Lower lobe of right lung (tissue), 2 donors: ENCODE results near the gene CFAP77. TPM values are rescaled to one million over a fixed set of nuclear protein-coding genes. Genes with fewer than 3 reads are reported as not detected.
A peak's percentile ranks its signal among the peaks of the same experiment; 100 is the strongest.

Source experiments
- ATAC-seq, 2 donors: fragments of 200-7000 bp; cut with Tn5 transposase; one replicate each; pipeline ENCODE4 v1.9.1; 2020 to 2022; ENCODE audit warnings: mild to moderate bottlenecking in 2 of 2, moderate library complexity in 2 of 2
- DNase-seq: peaks from one replicate; pipeline ENCODE4 v3.0.0-alpha.2; 2020
- H3K27ac ChIP-seq: fragments of 200-600 bp; one replicate; pipeline ENCODE4 v1.8.0; 2022
- H3K27me3 ChIP-seq: fragments of 200-600 bp; one replicate; pipeline ENCODE4 v1.8.0; 2022; ENCODE audit warnings: low read depth
- H3K36me3 ChIP-seq: fragments of 200-600 bp; one replicate; pipeline ENCODE4 v1.8.0; 2022; ENCODE audit warnings: mild to moderate bottlenecking
- H3K4me1 ChIP-seq: fragments of 200-600 bp; one replicate; pipeline ENCODE4 v1.8.0; 2022
- H3K4me3 ChIP-seq: fragments of 200-600 bp; one replicate; pipeline ENCODE4 v1.8.0; 2022; ENCODE audit warnings: mild to moderate bottlenecking
- H3K9me3 ChIP-seq: fragments of 200-600 bp; one replicate; pipeline ENCODE4 v1.8.0; 2022
- intact Hi-C: fragments of 100-400 bp; cut with DNase I; formaldehyde crosslinking; loops from one replicate; pipeline ENCODE4 v1.11.0; 2022
- total RNA-seq: library from RNA; stranded (reverse); fragmentation: NEBNext Ultra II Directional; extraction: Animal tissue kit (Norgen Biotek cat#: 25700); gene quantifications from one replicate; pipeline ENCODE4 v1.2.1, GENCODE V29; 2021
- TF ChIP-seq, protein P1 (sequence below): fragments of 200-600 bp; IDR thresholded peaks from one replicate; pipeline ENCODE4 v1.8.0; 2022; ENCODE audit warnings: antibody characterized with exemption, mild to moderate bottlenecking
- donor health status: DM: no; HTN: yes; CAD: no; lungs with severe emphysema.

Gene CFAP77
- total RNA-seq, 1 donor from 2014 or later: 3.7 TPM

DNA sequence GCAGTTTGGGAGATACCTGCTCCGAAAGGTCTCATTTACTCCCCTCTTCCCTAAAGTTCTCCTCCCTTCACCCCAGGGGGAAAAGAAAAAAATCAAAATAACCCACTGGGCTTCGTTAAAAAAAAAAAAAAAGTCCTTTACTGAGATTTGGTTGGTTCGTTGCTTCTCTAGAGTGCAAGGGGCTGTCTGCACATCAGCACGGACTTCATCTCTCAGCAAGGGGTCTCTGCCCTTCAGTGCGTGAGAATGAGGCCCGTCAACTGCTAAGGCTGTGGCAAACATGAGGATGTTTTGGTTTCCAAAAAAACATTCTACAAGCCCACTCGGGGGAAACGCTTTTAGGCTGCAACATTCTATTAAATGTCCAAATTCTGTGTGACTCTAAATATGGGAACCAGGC lies 182.4 kb downstream of the CFAP77 start:
- TF ChIP-seq, protein P1, sequence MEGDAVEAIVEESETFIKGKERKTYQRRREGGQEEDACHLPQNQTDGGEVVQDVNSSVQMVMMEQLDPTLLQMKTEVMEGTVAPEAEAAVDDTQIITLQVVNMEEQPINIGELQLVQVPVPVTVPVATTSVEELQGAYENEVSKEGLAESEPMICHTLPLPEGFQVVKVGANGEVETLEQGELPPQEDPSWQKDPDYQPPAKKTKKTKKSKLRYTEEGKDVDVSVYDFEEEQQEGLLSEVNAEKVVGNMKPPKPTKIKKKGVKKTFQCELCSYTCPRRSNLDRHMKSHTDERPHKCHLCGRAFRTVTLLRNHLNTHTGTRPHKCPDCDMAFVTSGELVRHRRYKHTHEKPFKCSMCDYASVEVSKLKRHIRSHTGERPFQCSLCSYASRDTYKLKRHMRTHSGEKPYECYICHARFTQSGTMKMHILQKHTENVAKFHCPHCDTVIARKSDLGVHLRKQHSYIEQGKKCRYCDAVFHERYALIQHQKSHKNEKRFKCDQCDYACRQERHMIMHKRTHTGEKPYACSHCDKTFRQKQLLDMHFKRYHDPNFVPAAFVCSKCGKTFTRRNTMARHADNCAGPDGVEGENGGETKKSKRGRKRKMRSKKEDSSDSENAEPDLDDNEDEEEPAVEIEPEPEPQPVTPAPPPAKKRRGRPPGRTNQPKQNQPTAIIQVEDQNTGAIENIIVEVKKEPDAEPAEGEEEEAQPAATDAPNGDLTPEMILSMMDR: no peak
- Histone ChIP-seq H3K4me1 (no peaks in the 10 kb centered on the region), H3K27ac (no peak overlapping the region), H3K9me3 (no peaks in the 10 kb centered on the region), H3K36me3 (peaks cover 24% of the 10 kb centered on the region), H3K4me3 (no peak overlapping the region), H3K27me3 (peaks cover 56% of the 10 kb centered on the region)
- DNase-seq (no peak), ATAC-seq (no peak)
- intact Hi-C loops: no loop called here

DNA sequence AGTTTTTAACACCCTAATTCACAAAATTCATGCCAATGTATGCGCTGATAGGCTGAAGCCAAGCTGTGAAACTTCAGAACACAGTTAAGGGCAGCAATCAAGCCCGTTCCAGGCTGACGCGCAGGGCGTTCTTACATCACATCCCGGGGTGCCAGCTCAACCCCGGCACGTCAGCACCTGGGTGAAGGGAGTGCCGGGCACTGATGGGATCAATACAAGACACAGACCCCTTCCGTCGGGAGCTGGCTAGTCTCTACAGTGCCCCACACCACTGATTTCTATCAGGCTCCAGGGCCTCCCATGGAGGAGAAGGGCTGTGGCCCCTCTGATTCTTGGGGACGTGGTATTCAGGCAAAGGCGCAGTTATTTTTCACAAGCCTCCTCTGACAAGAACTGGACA lies 184.4 kb downstream of the CFAP77 start:
- TF ChIP-seq, protein P1: no peak
- DNase-seq: no peak
- no peak overlapping the region for H3K4me3 ChIP-seq
- no peaks in the 10 kb centered on the region for H3K4me1 ChIP-seq
- H3K9me3 ChIP-seq: no peaks in the 10 kb centered on the region
- no peak overlapping the region for H3K27ac ChIP-seq
- ATAC-seq: no peak
- H3K36me3 ChIP-seq: peaks cover 24% of the 10 kb centered on the region
- H3K27me3 ChIP-seq: peaks cover 37% of the 10 kb centered on the region
- intact Hi-C loops: no loop called here

DNA sequence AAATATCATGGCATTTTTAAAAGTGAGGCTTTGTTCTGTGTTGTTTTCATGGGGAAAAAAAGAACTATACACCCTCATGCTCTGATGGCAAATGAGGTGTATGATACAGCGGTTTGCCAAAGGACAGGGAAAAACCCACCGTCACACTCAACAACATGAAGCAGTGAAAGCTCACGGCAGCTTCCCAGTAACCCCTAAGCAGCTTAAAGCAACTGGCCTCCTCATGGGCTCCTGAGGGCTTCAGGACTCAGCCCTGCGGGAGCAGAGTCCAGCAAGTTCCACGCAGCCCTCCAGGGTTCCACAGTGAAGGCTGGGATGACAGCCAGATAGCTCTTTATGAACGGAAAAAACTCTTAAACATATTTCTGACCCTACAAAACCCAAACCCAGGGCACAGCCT lies 185.3 kb downstream of the CFAP77 start:
- peaks cover 28% of the 10 kb centered on the region for H3K27me3 ChIP-seq
- H3K27ac ChIP-seq: no peak overlapping the region
- no peaks in the 10 kb centered on the region for H3K4me1 ChIP-seq
- DNase-seq (no peak), ATAC-seq (no peak)
- no peaks in the 10 kb centered on the region for H3K9me3 ChIP-seq
- intact Hi-C loops: no loop called here
- H3K36me3 ChIP-seq: peaks cover 32% of the 10 kb centered on the region
- H3K4me3 ChIP-seq: no peak overlapping the region
- TF ChIP-seq, protein P1: no peak

DNA sequence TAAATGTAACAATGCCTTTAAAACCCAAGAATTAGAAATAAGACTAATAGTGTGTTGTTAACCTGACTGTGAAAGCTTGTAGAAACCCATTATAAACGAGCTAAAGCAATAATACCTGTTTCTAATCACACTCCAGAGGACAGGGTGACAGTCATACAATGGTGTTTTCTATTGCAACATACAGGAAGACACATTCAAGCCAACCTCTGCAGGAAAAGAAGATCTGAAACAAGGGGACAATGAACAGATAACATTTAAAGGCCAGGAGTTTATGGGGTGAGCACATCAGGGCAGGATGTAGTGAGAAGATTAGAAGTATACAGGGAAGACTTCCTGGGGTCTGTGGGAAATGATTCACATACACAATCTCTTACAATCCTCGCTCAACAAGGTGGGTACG lies 186.2 kb downstream of the CFAP77 start:
- ATAC-seq: no peak
- Histone ChIP-seq H3K4me3 (no peak overlapping the region), H3K36me3 (peaks cover 41% of the 10 kb centered on the region), H3K4me1 (no peaks in the 10 kb centered on the region), H3K9me3 (no peaks in the 10 kb centered on the region), H3K27me3 (peaks cover 19% of the 10 kb centered on the region), H3K27ac (no peak overlapping the region)
- intact Hi-C loops: no loop called here
- TF ChIP-seq, protein P1: no peak
- DNase-seq: no peak

DNA sequence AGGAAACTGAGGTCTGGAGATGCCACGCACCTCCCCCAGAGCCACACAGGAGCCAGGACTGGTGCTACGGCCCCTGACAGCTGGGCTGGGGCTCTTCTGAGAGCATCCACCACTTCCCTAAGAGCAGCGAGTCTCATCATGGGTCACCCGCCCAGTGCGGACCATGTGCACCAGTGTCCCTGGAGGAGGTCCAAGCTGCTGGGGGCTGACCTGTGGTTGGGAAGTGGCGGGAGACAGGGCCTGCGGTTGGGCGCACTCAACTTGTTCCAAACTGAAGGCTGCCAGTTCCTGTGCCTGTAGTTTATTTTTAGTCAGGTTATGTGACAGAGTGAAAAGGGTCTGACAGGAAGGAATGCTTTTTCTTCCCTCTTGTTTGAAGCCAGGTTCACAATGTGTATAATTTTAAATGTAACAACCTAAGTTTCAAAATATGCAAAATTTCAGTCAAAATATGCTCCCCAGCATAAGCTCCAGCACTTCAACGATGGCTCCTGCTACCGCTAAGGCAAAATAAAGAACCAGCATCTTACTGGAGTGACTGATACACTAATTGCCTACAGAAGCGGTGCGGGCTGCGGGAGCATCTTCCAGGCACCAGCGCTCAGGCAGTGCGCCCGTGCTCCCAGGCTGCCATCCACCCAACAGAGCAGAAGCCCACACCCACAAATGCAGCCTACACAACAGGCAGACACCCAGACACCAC lies 187.2 kb downstream of the CFAP77 start:
- H3K4me1 ChIP-seq: no peaks in the 10 kb centered on the region
- peaks cover 9% of the 10 kb centered on the region for H3K27me3 ChIP-seq
- H3K9me3 ChIP-seq: no peaks in the 10 kb centered on the region
- intact Hi-C loops: no loop called here
- peak; percentile 23 to 50 for ATAC-seq
- DNase-seq: no peak
- H3K36me3 ChIP-seq: peaks cover 45% of the 10 kb centered on the region
- TF ChIP-seq, protein P1: no peak
- no peak overlapping the region for H3K4me3 ChIP-seq
- H3K27ac ChIP-seq: no peak overlapping the region
